GM19467 (cell line): ENCODE results near the gene STRBP.

Source experiments
- ATAC-seq: cut with Tn5 transposase; IDR thresholded peaks from one replicate; pipeline ENCODE4 v1.9.1; 2021; ENCODE audit warnings: mild to moderate bottlenecking, moderate library complexity; ENCODE audit not compliant: unreplicated experiment

The STRBP gene

DNA sequence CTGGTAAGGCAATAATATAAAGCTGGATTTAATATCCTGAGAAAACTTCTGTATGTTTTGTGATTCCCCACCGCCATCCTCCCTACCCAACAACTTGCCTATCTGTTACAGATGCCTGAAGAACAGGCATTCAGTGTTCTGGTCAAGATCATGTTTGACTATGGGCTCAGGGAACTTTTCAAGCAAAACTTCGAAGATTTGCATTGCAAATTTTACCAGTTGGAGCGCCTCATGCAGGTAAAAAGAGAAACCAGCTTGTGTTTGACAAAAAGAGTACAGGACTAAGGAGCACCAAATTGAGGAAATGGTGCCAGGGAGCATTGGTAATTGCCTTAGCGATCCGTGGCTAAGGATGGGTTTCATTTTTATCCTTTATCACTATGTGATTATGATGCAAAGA is 194.9 kb downstream of the STRBP start:
- ATAC-seq, result no peak

DNA sequence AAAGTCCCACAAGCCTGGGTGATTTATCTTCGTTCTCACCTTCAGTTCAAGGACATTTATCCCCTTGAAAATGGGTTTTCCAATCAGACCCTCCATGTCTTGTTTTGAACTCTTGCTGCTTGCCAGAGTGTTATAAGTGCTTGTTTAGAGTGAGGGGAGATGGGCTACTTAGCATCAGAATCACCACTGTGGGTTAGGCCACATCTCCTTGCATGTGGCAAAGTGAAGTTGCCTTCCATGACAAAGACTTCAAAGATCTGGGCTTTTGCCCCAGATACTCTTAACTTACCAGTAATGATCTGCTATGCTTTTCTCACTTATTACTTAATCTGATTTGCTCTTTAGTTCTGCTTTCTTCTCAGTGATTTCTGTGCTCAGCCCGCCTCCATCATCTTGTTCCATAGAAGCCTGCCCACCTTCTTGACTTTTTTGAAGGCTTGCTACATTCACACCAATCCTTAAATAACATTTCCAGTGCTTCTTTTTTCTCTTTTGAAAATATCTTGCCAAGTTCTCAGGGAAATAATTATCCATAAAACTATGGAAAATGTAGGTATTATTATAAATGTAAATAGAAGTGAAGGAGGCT is 195.9 kb downstream of the STRBP start:
- ATAC-seq, result no peak
